ENCODE results near the gene ARSG. TPM values are rescaled to one million over a fixed set of nuclear protein-coding genes. Genes with fewer than 3 reads are reported as not detected.

ARSG gene
- polyA plus RNA-seq, 1 donor (not counting 4 experiments of a cell fraction or from before 2014, with no cell fraction given) = 0.41 TPM

GRCh38 chr17:68356520-68356919 is 65.2 kb downstream of the ARSG start:
- no peaks in the 10 kb centered on the region for H3K36me3 ChIP-seq (ENCODE audit: control insufficient read depth in 2 of 2, extremely low read depth in 1 of 2, insufficient read depth in 2 of 2, low read length in 2 of 2)
- H3K9me3 ChIP-seq (ENCODE audit: control insufficient read depth, low read depth, low read length) = no peaks in the 10 kb centered on the region
- H3K79me2 ChIP-seq (ENCODE audit: control insufficient read depth, insufficient read depth, low read length) = no peaks in the 10 kb centered on the region
- H3K27ac ChIP-seq (ENCODE audit: control insufficient read depth, insufficient read depth, low read length) = no peak overlapping the region
- no peak for FAIRE-seq
- H4K20me1 ChIP-seq (ENCODE audit: control insufficient read depth, extremely low read depth, insufficient read depth, low read length) = no peaks in the 10 kb centered on the region
- H3K4me1 ChIP-seq (ENCODE audit: control insufficient read depth, extremely low read depth, insufficient read depth, low read length) = no peaks in the 10 kb centered on the region
- TF ChIP-seq CTCF (optimal IDR thresholded peaks at IDR 0.05 in 1 of 3, IDR thresholded peaks at IDR 0.05 in 1 of 3, conservative IDR thresholded peaks at IDR 0.05 in 1 of 3; ENCODE audit: extremely low read depth in 1 of 3, insufficient read depth in 2 of 3, low read length in 3 of 3) (no peak), EZH2 (IDR thresholded peaks at IDR 0.05; ENCODE audit: low read length) (no peak)
- dilution Hi-C loops (cut with MboI; ENCODE audit: extremely low pct_ligation_motif_present, low sequenced_read_pairs) = no loop called here
- no peaks in the 10 kb centered on the region for H3K9me1 ChIP-seq (ENCODE audit: control insufficient read depth, extremely low read depth, insufficient read depth, low read length)
- H3K27me3 ChIP-seq (ENCODE audit: control insufficient read depth, extremely low read depth, insufficient read depth, low read length) = no peaks in the 10 kb centered on the region
- no peak overlapping the region for H3K4me3 ChIP-seq (ENCODE audit: control insufficient read depth in 2 of 3, extremely low read depth in 1 of 3, insufficient read depth in 2 of 3, low read depth in 1 of 3, low read length in 3 of 3)
- no peak overlapping the region for H3K9ac ChIP-seq (ENCODE audit: control insufficient read depth, extremely low read depth, insufficient read depth, low read length)
- H3K4me2 ChIP-seq (ENCODE audit: control insufficient read depth, extremely low read depth, insufficient read depth, low read depth, low read length) = no peak overlapping the region
- no peak overlapping the region for H2AFZ ChIP-seq (ENCODE audit: control insufficient read depth, low read length)
- DNase-seq (ENCODE audit: low read depth, low spot score) = no peak

- DNase-seq (ENCODE audit: low read depth, low spot score) (no peak), FAIRE-seq (no peak)
- H3K9me1 ChIP-seq (ENCODE audit: control insufficient read depth, extremely low read depth, insufficient read depth, low read length) = no peaks in the 10 kb centered on the region
- no peak overlapping the region for H3K4me3 ChIP-seq (ENCODE audit: control insufficient read depth in 2 of 3, extremely low read depth in 1 of 3, insufficient read depth in 2 of 3, low read depth in 1 of 3, low read length in 3 of 3)
- no peak overlapping the region for H3K27ac ChIP-seq (ENCODE audit: control insufficient read depth, insufficient read depth, low read length)
- dilution Hi-C loops (cut with MboI; ENCODE audit: extremely low pct_ligation_motif_present, low sequenced_read_pairs) = no loop called here
- no peaks in the 10 kb centered on the region for H4K20me1 ChIP-seq (ENCODE audit: control insufficient read depth, extremely low read depth, insufficient read depth, low read length)
- no peak overlapping the region for H2AFZ ChIP-seq (ENCODE audit: control insufficient read depth, low read length)
- TF ChIP-seq CTCF (optimal IDR thresholded peaks at IDR 0.05 in 1 of 3, IDR thresholded peaks at IDR 0.05 in 1 of 3, conservative IDR thresholded peaks at IDR 0.05 in 1 of 3; ENCODE audit: extremely low read depth in 1 of 3, insufficient read depth in 2 of 3, low read length in 3 of 3) (no peak), EZH2 (IDR thresholded peaks at IDR 0.05; ENCODE audit: low read length) (no peak)
- H3K4me2 ChIP-seq (ENCODE audit: control insufficient read depth, extremely low read depth, insufficient read depth, low read depth, low read length) = no peak overlapping the region
- no peaks in the 10 kb centered on the region for H3K27me3 ChIP-seq (ENCODE audit: control insufficient read depth, extremely low read depth, insufficient read depth, low read length)
- H3K9me3 ChIP-seq (ENCODE audit: control insufficient read depth, low read depth, low read length) = no peaks in the 10 kb centered on the region
- H3K79me2 ChIP-seq (ENCODE audit: control insufficient read depth, insufficient read depth, low read length) = no peaks in the 10 kb centered on the region
- H3K36me3 ChIP-seq (ENCODE audit: control insufficient read depth in 2 of 2, extremely low read depth in 1 of 2, insufficient read depth in 2 of 2, low read length in 2 of 2) = no peaks in the 10 kb centered on the region
- no peak overlapping the region for H3K9ac ChIP-seq (ENCODE audit: control insufficient read depth, extremely low read depth, insufficient read depth, low read length)
- H3K4me1 ChIP-seq (ENCODE audit: control insufficient read depth, extremely low read depth, insufficient read depth, low read length) = no peaks in the 10 kb centered on the region
These were observed 65.7 kb downstream of the ARSG start for GRCh38 chr17:68356949-68357455.
